ENCODE results near the gene KIF16B. TPM values are rescaled to one million over a fixed set of nuclear protein-coding genes. Genes with fewer than 3 reads are reported as not detected.
A peak's percentile ranks its signal among the peaks of the same experiment; 100 is the strongest.
"Not testable (repeated sequence)": the region's sequence is repeated elsewhere in the genome, so short reads cannot be mapped to it uniquely, and the experiment has no call there.

Gene KIF16B
- total RNA-seq, 1 donor from 2014 or later, result 19.0 TPM

- peaks cover 2% of the 10 kb centered on the region for H3K36me3 ChIP-seq (ENCODE audit: control insufficient read depth, insufficient read depth, low read length)
- TF ChIP-seq CTCF (IDR thresholded peaks at IDR 0.05; ENCODE audit: insufficient read depth, low read length, severe bottlenecking), result no peak
- H3K4me3 ChIP-seq (ENCODE audit: low read depth, low read length), result no peak overlapping the region
- peak; percentile 98 for DNase-seq (ENCODE audit: low read depth)
- no peaks in the 10 kb centered on the region for H3K27me3 ChIP-seq (ENCODE audit: control insufficient read depth, insufficient read depth, low read length)
- FAIRE-seq, result peak; percentile 43
These were observed 45.2 kb downstream of the KIF16B start for GRCh38 chr20:16528078-16528477.

GRCh38 chr20:16527438-16527837 is 45.8 kb downstream of the KIF16B start:
- no peak for FAIRE-seq
- Histone ChIP-seq H3K4me3 (ENCODE audit: low read depth, low read length) (no peak overlapping the region), H3K36me3 (ENCODE audit: control insufficient read depth, insufficient read depth, low read length) (peaks cover 2% of the 10 kb centered on the region), H3K27me3 (ENCODE audit: control insufficient read depth, insufficient read depth, low read length) (no peaks in the 10 kb centered on the region)
- DNase-seq (ENCODE audit: low read depth), result no peak
- no peak for TF ChIP-seq CTCF (IDR thresholded peaks at IDR 0.05; ENCODE audit: insufficient read depth, low read length, severe bottlenecking)

GRCh38 chr20:16526433-16527380 is 46.5 kb downstream of the KIF16B start:
- FAIRE-seq, result no peak
- no peak for TF ChIP-seq CTCF (IDR thresholded peaks at IDR 0.05; ENCODE audit: insufficient read depth, low read length, severe bottlenecking)
- Histone ChIP-seq H3K4me3 (ENCODE audit: low read depth, low read length) (no peak overlapping the region), H3K27me3 (ENCODE audit: control insufficient read depth, insufficient read depth, low read length) (no peaks in the 10 kb centered on the region), H3K36me3 (ENCODE audit: control insufficient read depth, insufficient read depth, low read length) (peaks cover 2% of the 10 kb centered on the region)
- no peak for DNase-seq (ENCODE audit: low read depth)

- H3K36me3 ChIP-seq (ENCODE audit: control insufficient read depth, insufficient read depth, low read length); FAIRE-seq; H3K27me3 ChIP-seq (ENCODE audit: control insufficient read depth, insufficient read depth, low read length); H3K4me3 ChIP-seq (ENCODE audit: low read depth, low read length); DNase-seq (ENCODE audit: low read depth): not testable (repeated sequence)
These were observed 50.6 kb downstream of the KIF16B start for GRCh38 chr20:16522651-16523050.

- FAIRE-seq (no peak), DNase-seq (ENCODE audit: low read depth) (no peak)
- Histone ChIP-seq H3K36me3 (ENCODE audit: control insufficient read depth, insufficient read depth, low read length) (peaks cover 6% of the 10 kb centered on the region), H3K27me3 (ENCODE audit: control insufficient read depth, insufficient read depth, low read length) (no peaks in the 10 kb centered on the region), H3K4me3 (ENCODE audit: low read depth, low read length) (no peak overlapping the region)
- TF ChIP-seq CTCF (IDR thresholded peaks at IDR 0.05; ENCODE audit: insufficient read depth, low read length, severe bottlenecking), result no peak
These were observed 53.1 kb downstream of the KIF16B start for GRCh38 chr20:16520154-16520553.

GRCh38 chr20:16519673-16520072 is 53.6 kb downstream of the KIF16B start:
- FAIRE-seq; DNase-seq (ENCODE audit: low read depth); H3K27me3 ChIP-seq (ENCODE audit: control insufficient read depth, insufficient read depth, low read length); H3K4me3 ChIP-seq (ENCODE audit: low read depth, low read length); H3K36me3 ChIP-seq (ENCODE audit: control insufficient read depth, insufficient read depth, low read length): not testable (repeated sequence)

- no peak for DNase-seq (ENCODE audit: low read depth)
- Histone ChIP-seq H3K4me3 (ENCODE audit: low read depth, low read length) (no peak overlapping the region), H3K36me3 (ENCODE audit: control insufficient read depth, insufficient read depth, low read length) (peaks cover 6% of the 10 kb centered on the region), H3K27me3 (ENCODE audit: control insufficient read depth, insufficient read depth, low read length) (no peaks in the 10 kb centered on the region)
- no peak for FAIRE-seq
- TF ChIP-seq CTCF (IDR thresholded peaks at IDR 0.05; ENCODE audit: insufficient read depth, low read length, severe bottlenecking), result no peak
These were observed 54.5 kb downstream of the KIF16B start for GRCh38 chr20:16518784-16519084.

Measured in bronchial epithelial cell (primary cell).